Neural cell (in vitro differentiated cells): ENCODE measurements around the gene MAT2B. TPM values are rescaled to one million over a fixed set of nuclear protein-coding genes. Genes with fewer than 3 reads are reported as not detected.

Experiments used
- H2AFZ ChIP-seq: fragments of 200-600, 300-800 bp; sonication (generic), shearing (Covaris generic); 2 replicates; pipeline ENCODE4 v1.6.0; 2014; ENCODE audit warnings: low read depth, mild to moderate bottlenecking, antibody characterized with exemption, low read length, moderate library complexity
- H3F3A ChIP-seq: fragments of 200-600 bp; shearing (Covaris generic); 2 replicates; pipeline ENCODE4 v1.6.1; 2016; ENCODE audit warnings: mild to moderate bottlenecking, moderate library complexity, mixed read lengths, antibody characterized with exemption, low read length; ENCODE audit not compliant: insufficient read depth, poor library complexity, severe bottlenecking
- H3K27ac ChIP-seq: fragments of 200-600, 300-800 bp; sonication (generic), shearing (Covaris generic); 2 replicates; pipeline ENCODE4 v1.5.1; 2014; ENCODE audit warnings: mild to moderate bottlenecking, low read length, moderate library complexity
- H3K27me3 ChIP-seq: fragments of 300-800, 200-600 bp; sonication (generic), shearing (Covaris generic); 2 replicates; pipeline ENCODE4 v1.6.0; 2014; ENCODE audit warnings: mild to moderate bottlenecking, low read depth, low read length, moderate library complexity; ENCODE audit not compliant: insufficient read depth
- H3K36me3 ChIP-seq: fragments of 300-800, 200-600 bp; sonication (generic), shearing (Covaris generic); 2 replicates; pipeline ENCODE4 v1.5.1; 2014; ENCODE audit warnings: mild to moderate bottlenecking, antibody characterized with exemption, low read length, moderate library complexity; ENCODE audit not compliant: insufficient read depth
- H3K4me2 ChIP-seq: fragments of 300-800, 200-600 bp; sonication (generic), shearing (Covaris generic); 2 replicates; pipeline ENCODE4 v1.6.0; 2014; ENCODE audit warnings: mild to moderate bottlenecking, low read length
- H3K4me3 ChIP-seq: fragments of 300-800, 200-600 bp; sonication (generic), shearing (Covaris generic); 2 replicates; pipeline ENCODE4 v1.5.1; 2014; ENCODE audit warnings: mild to moderate bottlenecking, low read length, moderate library complexity
- H3K79me2 ChIP-seq: fragments of 200-600 bp; shearing (Covaris generic); replicated peaks from 2 replicates; pipeline ENCODE4 v1.6.0; 2014; ENCODE audit warnings: mild to moderate bottlenecking, low read length, moderate library complexity; ENCODE audit not compliant: insufficient read depth
- H3K9ac ChIP-seq: fragments of 300-800, 200-600 bp; sonication (generic), shearing (Covaris generic); 2 replicates; pipeline ENCODE4 v1.6.1; 2016; ENCODE audit warnings: mild to moderate bottlenecking, low read length, mixed read lengths
- H3K9me2 ChIP-seq: fragments of 200-600 bp; shearing (Covaris generic); 2 replicates; pipeline ENCODE4 v1.6.1; 2016; ENCODE audit warnings: mild to moderate bottlenecking, low read length, mixed read lengths; ENCODE audit not compliant: insufficient read depth
- H3K9me3 ChIP-seq: fragments of 200-600, 300-800 bp; sonication (generic), shearing (Covaris generic); 2 replicates; pipeline ENCODE4 v1.6.1; 2016; ENCODE audit warnings: mild to moderate bottlenecking, mixed run types, low read length, moderate library complexity, mixed read lengths
- H4K20me1 ChIP-seq: fragments of 200-600 bp; shearing (Covaris generic); 2 replicates; pipeline ENCODE4 v1.6.1; 2016; ENCODE audit warnings: mild to moderate bottlenecking, mixed run types; ENCODE audit not compliant: insufficient read depth
- CTCF ChIP-seq: fragments of 450-650 bp; IDR thresholded peaks from 2 replicates; pipeline ENCODE4 v1.5.1; 2014; ENCODE audit warnings: antibody characterized with exemption, mild to moderate bottlenecking, moderate library complexity; ENCODE audit not compliant: poor library complexity, severe bottlenecking
- EP300 ChIP-seq: fragments of 450-650 bp; conservative IDR thresholded peaks from 2 replicates; pipeline ENCODE4 v1.6.1; 2014; ENCODE audit warnings: antibody characterized with exemption, mild to moderate bottlenecking, moderate library complexity; ENCODE audit not compliant: poor library complexity, severe bottlenecking
- EZH2 ChIP-seq: fragments of 200-600, 300-800 bp; shearing (Covaris generic), sonication (generic); IDR thresholded peaks from 2 replicates; pipeline ENCODE4 v1.6.1; 2014; ENCODE audit warnings: antibody characterized with exemption, low read length, borderline replicate concordance, mild to moderate bottlenecking; ENCODE audit not compliant: insufficient read depth, poor library complexity, severe bottlenecking
- MXI1 ChIP-seq: fragments of 450-650 bp; conservative IDR thresholded peaks from 2 replicates; pipeline ENCODE4 v1.6.1; 2014; ENCODE audit warnings: antibody characterized with exemption, mild to moderate bottlenecking; ENCODE audit not compliant: poor library complexity, severe bottlenecking
- POLR2AphosphoS5 ChIP-seq: IDR thresholded peaks from 2 replicates; pipeline ENCODE4 v1.6.1; 2012
- RAD21 ChIP-seq: fragments of 450-650 bp; conservative IDR thresholded peaks from 2 replicates; pipeline ENCODE4 v1.6.1; 2014; ENCODE audit warnings: antibody characterized with exemption, mild to moderate bottlenecking, moderate library complexity
- REST ChIP-seq: IDR thresholded peaks from 2 replicates; pipeline ENCODE4 v1.6.1; 2012; ENCODE audit warnings: borderline replicate concordance
- SMC3 ChIP-seq: fragments of 450-650 bp; conservative IDR thresholded peaks from 2 replicates; pipeline ENCODE4 v1.6.1; 2014; ENCODE audit warnings: antibody characterized with exemption, mild to moderate bottlenecking, moderate library complexity; ENCODE audit not compliant: poor library complexity
- TAF1 ChIP-seq: IDR thresholded peaks from 2 replicates; pipeline ENCODE4 v1.6.1; 2012; ENCODE audit warnings: low read depth
- polyA plus RNA-seq: library from polyadenylated mRNA; depleted of rRNA; stranded (reverse); fragments of >200 nt; gene quantifications from 2 replicates; pipeline ENCODE4 v1.2.3, GENCODE V29; 2014

Gene MAT2B
- polyA plus RNA-seq, 1 donor from 2014 or later = 31.8 TPM

GRCh38 chr5:163531272-163531671, 25.9 kb downstream of the MAT2B start:
- no peaks in the 10 kb centered on the region for H4K20me1 ChIP-seq
- H3K27ac ChIP-seq = no peak overlapping the region
- H3K4me2 ChIP-seq = no peak overlapping the region
- TF ChIP-seq MXI1 (no peak), CTCF (no peak), SMC3 (no peak), POLR2AphosphoS5 (no peak), RAD21 (no peak), REST (no peak), EP300 (no peak), EZH2 (no peak), TAF1 (no peak)
- H3K9ac ChIP-seq = no peak overlapping the region
- no peaks in the 10 kb centered on the region for H3F3A ChIP-seq
- no peaks in the 10 kb centered on the region for H3K36me3 ChIP-seq
- H3K4me3 ChIP-seq = no peak overlapping the region
- H3K9me2 ChIP-seq = no peaks in the 10 kb centered on the region
- no peaks in the 10 kb centered on the region for H3K27me3 ChIP-seq
- H2AFZ ChIP-seq = no peak overlapping the region
- no peaks in the 10 kb centered on the region for H3K79me2 ChIP-seq
- H3K9me3 ChIP-seq = no peaks in the 10 kb centered on the region

GRCh38 chr5:163532171-163533084, 27.0 kb downstream of the MAT2B start:
- Histone ChIP-seq H3K9me3 (no peaks in the 10 kb centered on the region), H3K9me2 (no peaks in the 10 kb centered on the region), H3K4me2 (no peak overlapping the region), H2AFZ (no peak overlapping the region), H3K27me3 (no peaks in the 10 kb centered on the region), H3K36me3 (no peaks in the 10 kb centered on the region), H3K4me3 (no peak overlapping the region), H3K9ac (no peak overlapping the region), H3F3A (no peaks in the 10 kb centered on the region), H3K79me2 (no peaks in the 10 kb centered on the region), H3K27ac (no peak overlapping the region), H4K20me1 (no peaks in the 10 kb centered on the region)
- TF ChIP-seq SMC3 = no peak
- no peak for TF ChIP-seq TAF1
